T-cell (primary cell): ENCODE measurements around the gene GTF3A. TPM values are rescaled to one million over a fixed set of nuclear protein-coding genes. Genes with fewer than 3 reads are reported as not detected.

Experiments used
- ATAC-seq, 4 experiments: fragments of 200-7000 bp in 3 of 4; fragments of 150-1000 bp in 1 of 4; cut with Tn5 transposase; replicated peaks in 1 of 4; 1 replicate in 3 of 4; 2 replicates in 1 of 4; pipeline ENCODE4 v1.10.0; 2021; ENCODE audit warnings: moderate library complexity in 3 of 4, mild to moderate bottlenecking in 2 of 4, moderate number of reproducible peaks in 1 of 4
- CTCF ChIA-PET, 2 donors: fragments of 300-600 bp; sonication (Branson Sonifier 250); formaldehyde crosslinking; loops; one replicate each; lab custom pipeline; 2022; ENCODE audit warnings: antibody characterized with exemption in 2 of 2; lab: Charles Lee
- POLR2A ChIA-PET, 2 donors: fragments of 300-600 bp; sonication (Branson Sonifier 250); formaldehyde crosslinking; loops; one replicate each; lab custom pipeline; 2022; ENCODE audit warnings: antibody characterized with exemption in 2 of 2; lab: Charles Lee
- DNase-seq, 35 experiments: peaks; one replicate each; pipeline versions ENCODE4 v3.0.0 to v3.0.0-alpha.2; 2013 to 2023
- H3K27ac ChIP-seq: one replicate; pipeline ENCODE4 v1.5.1; 2013; ENCODE audit warnings: low read length
- H3K27me3 ChIP-seq, 2 experiments: replicated peaks in 1 of 2; 1 replicate in 1 of 2; 2 replicates in 1 of 2; pipeline versions ENCODE4 v1.6.1 to v1.7.0; 2013; ENCODE audit warnings: low read length in 1 of 2, mixed read lengths in 1 of 2; ENCODE audit not compliant: control insufficient read depth in 2 of 2, insufficient read depth in 2 of 2; ENCODE audit errors: extremely low read depth in 1 of 2
- H3K36me3 ChIP-seq, 2 donors: 1 replicate in 1 of 2; 2 replicates in 1 of 2; pipeline versions ENCODE4 v1.6.1 to v1.7.0; 2013; ENCODE audit warnings: low read length in 1 of 2; ENCODE audit not compliant: control insufficient read depth in 2 of 2, insufficient read depth in 1 of 2; ENCODE audit errors: extremely low read depth in 1 of 2
- H3K4me1 ChIP-seq, 2 experiments: 1 replicate in 1 of 2; 2 replicates in 1 of 2; pipeline versions ENCODE4 v1.6.1 to v1.7.0; 2013; ENCODE audit warnings: low read length in 2 of 2, mixed read lengths in 1 of 2; ENCODE audit not compliant: insufficient read depth in 2 of 2, control insufficient read depth in 1 of 2; ENCODE audit errors: extremely low read depth in 1 of 2
- H3K4me3 ChIP-seq, 2 donors: 1 replicate in 1 of 2; 2 replicates in 1 of 2; pipeline versions ENCODE4 v1.5.1 to v1.7.0; 2013; ENCODE audit warnings: mild to moderate bottlenecking in 2 of 2, low read length in 1 of 2, moderate library complexity in 1 of 2; ENCODE audit not compliant: control insufficient read depth in 1 of 2; ENCODE audit errors: extremely low read depth in 1 of 2
- H3K9me3 ChIP-seq: 2 replicates; pipeline ENCODE4 v1.7.0; 2013
- H3K27ac Mint-ChIP-seq, 2 donors: one replicate each; pipeline ENCODE4 v1.8.0; 2020 to 2021; ENCODE audit warnings: mild to moderate bottlenecking in 2 of 2, mixed read lengths in 2 of 2
- H3K27me3 Mint-ChIP-seq, 2 donors: one replicate each; pipeline ENCODE4 v1.8.0; 2021 to 2022; ENCODE audit warnings: mixed read lengths in 2 of 2
- H3K36me3 Mint-ChIP-seq: one replicate; pipeline ENCODE4 v1.8.0; 2021; ENCODE audit warnings: mixed read lengths
- H3K4me1 Mint-ChIP-seq, 3 donors: one replicate each; pipeline ENCODE4 v1.8.0; 2020 to 2022; ENCODE audit warnings: mixed read lengths in 3 of 3, mild to moderate bottlenecking in 1 of 3
- H3K4me3 Mint-ChIP-seq, 3 donors: one replicate each; pipeline ENCODE4 v1.8.0; 2020 to 2022; ENCODE audit warnings: mild to moderate bottlenecking in 3 of 3, mixed read lengths in 3 of 3, moderate library complexity in 3 of 3
- H3K9me3 Mint-ChIP-seq, 3 donors: one replicate each; pipeline ENCODE4 v1.8.0; 2020 to 2022; ENCODE audit warnings: mixed read lengths in 3 of 3
- WGBS: methylation state at CpG from one replicate; pipeline ENCODE4 v1.1.5; 2013; ENCODE audit warnings: missing lambda C conversion rate; ENCODE audit not compliant: insufficient coverage; 5-methylcytosine and 5-hydroxymethylcytosine counted together
- total RNA-seq, 35 experiments: library from RNA in 6 of 35; stranded (reverse) in 6 of 35; fragments of 120-200 nt in 1 of 35; gene quantifications; one replicate each; pipeline versions ENCODE4 v1.2.1 to v1.2.4 and lab custom pipeline; 2013 to 2026

Gene GTF3A
- total RNA-seq (100 to 1,000 TPM; 144 to 266 (median 229) TPM), total RNA-seq (lab: John Stamatoyannopoulos, UW) (127 to 295 (median 200) reads per million in 29 experiments)
- total RNA-seq (2013): 264 TPM

DNA sequence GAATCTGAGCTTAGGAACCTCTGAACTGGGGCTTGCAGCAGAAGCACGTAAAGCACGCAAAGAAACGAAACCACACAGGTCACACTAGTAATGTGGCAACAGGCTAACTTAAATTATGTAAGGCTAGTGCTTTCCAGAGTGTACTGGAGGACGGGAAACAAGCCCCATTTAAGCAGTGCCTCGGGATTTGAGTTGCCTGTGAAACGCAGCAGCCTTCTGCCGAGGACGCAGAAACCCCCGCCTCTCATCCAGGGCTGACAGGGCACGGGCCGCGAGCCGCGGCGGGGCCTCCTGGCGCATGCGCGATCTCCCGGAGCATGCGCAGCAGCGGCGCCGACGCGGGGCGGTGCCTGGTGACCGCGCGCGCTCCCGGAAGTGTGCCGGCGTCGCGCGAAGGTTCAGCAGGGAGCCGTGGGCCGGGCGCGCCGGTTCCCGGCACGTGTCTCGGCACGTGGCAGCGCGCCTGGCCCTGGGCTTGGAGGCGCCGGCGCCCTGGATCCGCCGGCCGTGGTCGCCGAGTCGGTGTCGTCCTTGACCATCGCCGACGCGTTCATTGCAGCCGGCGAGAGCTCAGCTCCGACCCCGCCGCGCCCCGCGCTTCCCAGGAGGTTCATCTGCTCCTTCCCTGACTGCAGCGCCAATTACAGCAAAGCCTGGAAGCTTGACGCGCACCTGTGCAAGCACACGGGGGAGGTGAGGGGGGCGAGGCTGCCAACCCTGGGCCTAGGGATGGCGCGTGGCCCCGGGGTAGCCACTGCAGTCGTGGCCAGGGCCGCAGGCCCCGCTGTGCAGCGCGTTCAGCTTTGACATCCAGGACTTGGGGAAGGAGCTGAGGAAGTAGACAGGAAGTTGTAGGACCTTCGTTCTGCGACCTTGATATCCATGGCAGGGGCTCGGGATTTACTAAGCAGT, at the start of gene GTF3A:
Gene GTF3A, plus strand, starts transcription at position 374 of the 912 bp plus-strand sequence.
- H3K4me3 Mint-ChIP-seq: peak within 1 kb of the TSS; percentile 84 to 87 (median 86)
- no peaks in the 10 kb centered on the region for H3K27me3 Mint-ChIP-seq
- ChIA-PET CTCF (interaction anchor here (0.6 to 4.3 kb wide), 13 partner anchors 8 to 149 kb away, joined by 3 to 29 read pairs (median 6); partner anchors contain the start of gene MTIF3 (in 2 of the 2)), POLR2A (interaction anchor here (0.5 to 1.8 kb wide), 10 partner anchors 15 to 1412 kb away, joined by 3 to 11 read pairs (median 6); partner anchors contain the start of gene MTIF3 (in 1 of the 2))
- no peaks in the 10 kb centered on the region for H3K27me3 ChIP-seq
- peak; percentile 55 to 74 (median 61) for ATAC-seq
- peak within 1 kb of the TSS; percentile 72 to 76 for H3K4me3 ChIP-seq
- peak within 1 kb of the TSS; percentile 95 for H3K27ac ChIP-seq
- peaks cover 9 to 19% of the 10 kb centered on the region in 2 donors for H3K36me3 ChIP-seq
- no peaks in the 10 kb centered on the region for H3K9me3 Mint-ChIP-seq
- no peaks in the 10 kb centered on the region for H3K9me3 ChIP-seq
- peaks cover 27% of the 10 kb centered on the region for H3K36me3 Mint-ChIP-seq
- peak; percentile 71 to 96 (median 82) for DNase-seq
- WGBS: 2% methylated on average over 79 of the region's 85 CpGs
- H3K4me1 Mint-ChIP-seq: peaks cover 43 to 46% (median 45%) of the 10 kb centered on the region in 3 donors
- peak within 1 kb of the TSS; percentile 94 to 98 for H3K27ac Mint-ChIP-seq
- peaks cover 30 to 49% of the 10 kb centered on the region in 2 experiments for H3K4me1 ChIP-seq

DNA sequence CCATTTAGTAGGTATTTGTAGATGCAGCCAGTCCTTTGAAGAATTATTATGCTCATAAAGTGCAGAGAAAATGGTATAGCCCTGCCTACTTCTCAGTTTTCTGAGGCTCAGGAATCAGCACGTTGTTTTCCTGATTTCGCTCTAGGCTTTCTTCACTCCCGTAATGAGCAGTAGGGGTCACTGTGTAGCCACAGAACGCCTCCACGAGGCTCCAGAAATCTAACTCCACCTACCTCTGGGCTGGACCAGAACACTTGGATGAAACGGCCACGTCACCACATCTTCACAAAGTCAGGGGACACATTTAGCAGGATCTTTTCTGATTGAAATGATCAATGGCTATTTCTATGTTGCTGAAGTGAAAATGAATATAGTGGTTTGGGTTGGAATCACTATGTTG, 49.8 kb upstream of the GTF3A start:
- H3K27me3 ChIP-seq: peaks cover 11 to 21% of the 10 kb centered on the region in 2 experiments
- ChIA-PET CTCF (interaction anchor here (0.6 to 4.3 kb wide), 17 partner anchors 10 to 610 kb away, joined by 3 to 61 read pairs (median 5); no protein-coding TSS in a partner anchor), POLR2A (no interaction called here)
- peaks cover 0 to 5% of the 10 kb centered on the region in 2 experiments for H3K4me1 ChIP-seq
- H3K27ac Mint-ChIP-seq: no peak overlapping the region
- no peaks in the 10 kb centered on the region for H3K9me3 Mint-ChIP-seq
- 0% methylated on average over 4 of the region's 7 CpGs for WGBS
- H3K4me3 ChIP-seq: no peak overlapping the region
- peaks cover 22% of the 10 kb centered on the region in 2 donors for H3K27me3 Mint-ChIP-seq
- ATAC-seq (peak; percentile 79 to 89 (median 82)), DNase-seq (peak in 33 of 35 experiments; percentile 8 to 75 (median 35))
- no peaks in the 10 kb centered on the region for H3K36me3 Mint-ChIP-seq
- H3K4me3 Mint-ChIP-seq: no peak overlapping the region
- H3K27ac ChIP-seq: no peak overlapping the region
- H3K36me3 ChIP-seq: no peaks in the 10 kb centered on the region
- H3K9me3 ChIP-seq: no peaks in the 10 kb centered on the region
- peaks cover 2 to 11% (median 9%) of the 10 kb centered on the region in 3 donors for H3K4me1 Mint-ChIP-seq

DNA sequence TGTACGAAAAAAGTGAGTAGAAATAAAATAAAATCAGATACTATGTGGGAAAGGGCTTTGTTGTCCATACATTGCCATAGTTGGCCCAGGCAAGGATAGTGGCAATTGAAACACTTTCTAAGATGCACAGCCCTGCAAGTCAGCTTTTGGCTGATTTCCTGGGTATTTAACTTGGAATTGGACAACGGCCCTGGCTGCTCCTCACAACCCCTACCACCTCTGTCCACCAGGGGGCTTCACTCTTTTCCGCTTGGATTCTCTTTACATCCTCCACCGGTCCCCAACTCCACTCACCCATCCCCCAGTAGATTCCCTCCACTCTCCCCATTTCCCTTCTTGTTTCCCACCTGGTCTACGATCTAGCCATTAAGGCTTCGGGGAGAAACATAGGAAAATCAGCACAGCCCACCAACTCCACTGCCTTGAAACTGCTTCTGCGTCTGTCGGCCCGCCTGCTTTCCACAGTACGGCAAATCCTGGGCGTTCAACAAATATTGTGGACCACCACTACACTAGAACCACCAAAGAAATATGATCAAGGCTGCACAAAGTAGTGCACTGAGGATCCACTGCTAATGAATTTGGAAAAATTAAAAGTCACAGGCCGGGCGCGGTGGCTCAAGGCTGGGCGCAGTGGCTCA, 48.6 kb upstream of the GTF3A start:
- ChIA-PET POLR2A (no interaction called here), CTCF (interaction anchor here (1.0 to 4.3 kb wide), 8 partner anchors 13 to 578 kb away, joined by 3 to 61 read pairs (median 6); no protein-coding TSS in a partner anchor)
- peaks cover 0 to 5% of the 10 kb centered on the region in 2 experiments for H3K4me1 ChIP-seq
- Mint-ChIP-seq H3K27me3 (peaks cover 19 to 27% of the 10 kb centered on the region in 2 donors), H3K27ac (no peak overlapping the region), H3K4me3 (no peak overlapping the region), H3K4me1 (peaks cover 2 to 11% (median 9%) of the 10 kb centered on the region in 3 donors), H3K36me3 (no peaks in the 10 kb centered on the region), H3K9me3 (no peaks in the 10 kb centered on the region)
- no peaks in the 10 kb centered on the region for H3K9me3 ChIP-seq
- ATAC-seq (peak in 1 of 4 experiments; percentile 44), DNase-seq (peak in 28 of 35 experiments; percentile 10 to 70 (median 40))
- peaks cover 11 to 29% of the 10 kb centered on the region in 2 experiments for H3K27me3 ChIP-seq
- H3K27ac ChIP-seq: no peak overlapping the region
- H3K4me3 ChIP-seq: no peak overlapping the region
- no peaks in the 10 kb centered on the region for H3K36me3 ChIP-seq
- WGBS: 43% methylated on average over 7 of the region's 15 CpGs

DNA sequence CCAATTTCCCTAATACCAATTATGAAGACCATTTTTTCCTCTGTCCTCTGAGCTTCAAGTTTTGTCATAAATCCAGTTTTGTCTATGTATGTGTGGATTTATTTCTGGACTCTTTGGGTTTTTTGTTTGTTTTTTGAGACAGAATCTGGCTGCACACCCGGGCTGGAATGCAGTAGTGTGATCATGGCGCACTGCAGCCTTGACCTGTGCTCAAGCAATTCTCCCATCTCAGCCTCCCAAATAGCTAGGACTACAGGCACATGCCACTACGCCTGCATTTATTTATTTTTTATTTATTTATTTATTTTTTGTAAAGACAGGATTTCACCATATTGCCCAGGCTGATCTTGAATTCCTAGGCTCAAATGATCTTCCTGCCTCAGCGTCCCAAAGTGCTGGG, 45.3 kb upstream of the GTF3A start:
- no peaks in the 10 kb centered on the region for H3K9me3 Mint-ChIP-seq
- no peak overlapping the region for H3K4me3 ChIP-seq
- CTCF ChIA-PET: interaction anchor here (0.6 to 1.7 kb wide), 11 partner anchors 9 to 623 kb away, joined by 3 to 12 read pairs (median 3); no protein-coding TSS in a partner anchor
- ATAC-seq: no peak
- H3K4me1 ChIP-seq: peaks cover 0 to 5% of the 10 kb centered on the region in 2 experiments
- H3K27ac Mint-ChIP-seq: no peak overlapping the region
- H3K27me3 Mint-ChIP-seq: peaks cover 9 to 23% of the 10 kb centered on the region in 2 donors
- H3K9me3 ChIP-seq: no peaks in the 10 kb centered on the region
- H3K4me3 Mint-ChIP-seq: no peak overlapping the region
- peaks cover 0 to 25% of the 10 kb centered on the region in 2 experiments for H3K27me3 ChIP-seq
- H3K36me3 Mint-ChIP-seq: no peaks in the 10 kb centered on the region
- H3K27ac ChIP-seq: no peak overlapping the region
- no CpG with 5 or more reads among the region's 4 CpGs for WGBS
- POLR2A ChIA-PET: no interaction called here
- DNase-seq: no peak
- H3K4me1 Mint-ChIP-seq: peaks cover 2 to 11% (median 9%) of the 10 kb centered on the region in 3 donors
- no peaks in the 10 kb centered on the region for H3K36me3 ChIP-seq

DNA sequence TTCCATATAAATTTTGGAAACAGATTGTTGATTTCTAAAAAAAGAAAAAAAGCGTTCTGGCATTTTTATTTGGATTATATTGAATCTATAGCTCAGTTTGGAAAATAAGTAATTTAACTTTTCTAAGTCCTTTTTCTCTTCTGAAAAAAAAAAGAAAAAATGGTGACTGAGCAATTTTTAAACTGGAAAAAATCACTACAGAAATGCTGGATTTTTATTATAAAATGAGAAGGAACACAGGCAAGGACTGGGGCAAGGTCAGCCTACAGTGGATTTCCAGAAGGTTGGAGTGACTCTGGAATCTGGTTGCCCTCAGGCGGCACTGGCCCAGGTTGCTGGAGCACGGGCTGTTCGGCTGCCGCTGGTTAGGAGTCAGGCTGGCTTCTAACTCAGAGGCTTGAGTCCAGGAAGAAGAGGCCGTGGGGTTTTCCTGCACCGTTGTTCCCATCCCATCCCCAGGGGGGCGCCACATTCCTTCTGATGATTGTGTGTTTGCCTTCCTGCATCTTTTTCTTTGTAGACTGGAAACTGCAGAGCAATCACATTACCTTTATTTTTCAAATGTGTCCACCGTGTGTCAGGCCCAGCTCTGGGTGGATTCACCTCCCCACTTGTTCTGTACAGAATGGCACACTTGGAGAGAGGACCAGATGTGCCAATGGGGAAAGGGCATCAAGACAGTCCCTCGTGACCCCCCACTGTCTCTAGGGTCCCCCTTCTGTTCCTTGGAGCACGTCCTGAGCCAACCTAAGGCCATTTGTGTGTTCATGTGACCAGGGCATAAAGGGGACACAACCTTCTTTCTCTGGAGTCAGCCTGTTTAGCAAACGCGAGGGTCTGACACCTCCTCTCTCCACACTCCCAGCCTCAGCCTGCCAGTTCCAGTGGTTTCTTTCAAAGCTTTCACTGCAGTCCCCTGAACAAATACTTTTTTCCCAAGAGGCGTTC, 44.5 kb upstream of the GTF3A start:
- no peak overlapping the region for H3K4me3 ChIP-seq
- Mint-ChIP-seq H3K9me3 (no peaks in the 10 kb centered on the region), H3K4me1 (peaks cover 0 to 7% (median 4%) of the 10 kb centered on the region in 3 donors), H3K36me3 (no peaks in the 10 kb centered on the region), H3K27ac (no peak overlapping the region), H3K27me3 (peaks cover 4 to 17% of the 10 kb centered on the region in 2 donors), H3K4me3 (no peak overlapping the region)
- H3K36me3 ChIP-seq: no peaks in the 10 kb centered on the region
- DNase-seq (peak in 33 of 35 experiments; percentile 9 to 66 (median 42)), ATAC-seq (peak; percentile 34 to 57 (median 44))
- CTCF ChIA-PET: interaction anchor here (0.6 to 1.7 kb wide), 9 partner anchors 8 to 622 kb away, joined by 3 to 12 read pairs (median 3); no protein-coding TSS in a partner anchor
- peaks cover 0 to 21% of the 10 kb centered on the region in 2 experiments for H3K27me3 ChIP-seq
- no peak overlapping the region for H3K27ac ChIP-seq
- H3K9me3 ChIP-seq: no peaks in the 10 kb centered on the region
- no peaks in the 10 kb centered on the region for H3K4me1 ChIP-seq
- POLR2A ChIA-PET: no interaction called here
- 50% methylated on average over 9 of the region's 14 CpGs for WGBS
